K562 (cell line): ENCODE results near the gene N4BP2L1. TPM values are rescaled to one million over a fixed set of nuclear protein-coding genes. Genes with fewer than 3 reads are reported as not detected.

Experiments
- ATAC-seq: fragments of 200-7000 bp; cut with Tn5 transposase; 3 replicates; pipeline ENCODE4 v1.9.1; 2020; ENCODE audit warnings: moderate library complexity
- BruUV-seq: library from RNA; stranded (reverse); fragments of 400-500 nt; replicated peaks from 2 replicates; lab custom pipeline; 2021; lab: Mats Ljungman, UMichigan
- CTCF ChIA-PET: fragments of 300-600 bp; formaldehyde crosslinking; extraction: SDS; loops from one replicate; lab custom pipeline; 2021; ENCODE audit warnings: low intra/inter-chr PET ratio; lab: Yijun Ruan, JAX
- POLR2A ChIA-PET: fragments of 300-600, 350-650 bp; sonication (Branson Sonifier 250); formaldehyde crosslinking; extraction: SDS; loops from one replicate; lab custom pipeline; 2021; ENCODE audit warnings: antibody characterized with exemption, inconsistent platforms; lab: Yijun Ruan, JAX
- DNase-seq, 4 experiments: peaks; one replicate each; pipeline versions ENCODE4 v3.0.0 to v3.0.0-alpha.2; 2011 to 2018; ENCODE audit warnings: low spot score in 3 of 4, mixed read lengths in 3 of 4; ENCODE audit errors: extremely low read depth in 1 of 4
- FAIRE-seq: peaks from 2 replicates; lab custom pipeline; 2011; peaks lifted over from hg19 to GRCh38; lab: Jason Lieb, UNC
- H2AFZ ChIP-seq: 2 replicates; pipeline ENCODE4 v1.6.0; 2011; ENCODE audit warnings: low read depth, low read length, control low read depth, inconsistent platforms
- H3K27ac ChIP-seq: fragments of 200-600 bp; 3 replicates; pipeline ENCODE4 v1.8.0; 2011; ENCODE audit warnings: low read depth, mild to moderate bottlenecking, control low read depth, inconsistent platforms, low read length, moderate library complexity, mixed read lengths; ENCODE audit errors: extremely low read depth
- H3K27me3 ChIP-seq, 2 experiments: fragments of 300-600 bp in 1 of 2; 2 replicates in 1 of 2; 3 replicates in 1 of 2; pipeline versions ENCODE4 v1.6.0 to v1.8.0; 2011; ENCODE audit warnings: inconsistent platforms in 2 of 2, low read length in 2 of 2, mild to moderate bottlenecking in 1 of 2, mixed read lengths in 1 of 2, moderate library complexity in 1 of 2; ENCODE audit not compliant: control insufficient read depth in 2 of 2, insufficient read depth in 2 of 2
- H3K36me3 ChIP-seq: fragments of 300-600 bp; 3 replicates; pipeline ENCODE4 v1.8.0; 2011; ENCODE audit warnings: mild to moderate bottlenecking, low read length, inconsistent platforms; ENCODE audit not compliant: control insufficient read depth, insufficient read depth
- H3K4me1 ChIP-seq, 2 experiments: fragments of 200-600 bp in 1 of 2; replicated peaks in 1 of 2; 2 replicates in 1 of 2; 3 replicates in 1 of 2; pipeline versions ENCODE4 v1.5.1 to v1.8.0; 2011; ENCODE audit warnings: inconsistent platforms in 2 of 2, low read length in 2 of 2, mild to moderate bottlenecking in 1 of 2, mixed read lengths in 1 of 2, moderate library complexity in 1 of 2; ENCODE audit not compliant: control insufficient read depth in 2 of 2, insufficient read depth in 2 of 2
- H3K4me2 ChIP-seq: 2 replicates; pipeline ENCODE4 v1.6.1; 2011; ENCODE audit warnings: low read length, control low read depth, inconsistent platforms, mixed read lengths; ENCODE audit not compliant: insufficient read depth
- H3K4me3 ChIP-seq: fragments of 200-600 bp; sonication (generic), shearing (Covaris generic); 2 replicates; pipeline ENCODE4 v1.5.1; 2016; ENCODE audit warnings: control low read depth, inconsistent platforms
- H3K79me2 ChIP-seq: fragments of 200-600 bp; 3 replicates; pipeline ENCODE4 v1.8.0; 2011; ENCODE audit warnings: low read length, inconsistent platforms; ENCODE audit not compliant: control insufficient read depth, insufficient read depth
- H3K9ac ChIP-seq, 2 experiments: 2 replicates each; pipeline versions ENCODE4 v1.6.0 to v1.6.1; 2011; ENCODE audit warnings: low read depth in 2 of 2, low read length in 2 of 2, control low read depth in 1 of 2, inconsistent platforms in 1 of 2, mild to moderate bottlenecking in 1 of 2, mixed read lengths in 1 of 2; ENCODE audit not compliant: insufficient read depth in 1 of 2
- H3K9me1 ChIP-seq: one replicate; pipeline ENCODE4 v1.6.0; 2011; ENCODE audit warnings: inconsistent platforms, mild to moderate bottlenecking, low read length, moderate library complexity; ENCODE audit not compliant: control insufficient read depth, insufficient read depth
- H3K9me3 ChIP-seq: replicated peaks from 2 replicates; pipeline ENCODE4 v1.5.1; 2011; ENCODE audit warnings: low read depth, low read length, inconsistent platforms; ENCODE audit not compliant: control insufficient read depth, insufficient read depth
- H4K20me1 ChIP-seq: replicated peaks from 2 replicates; pipeline ENCODE4 v1.6.1; 2011; ENCODE audit warnings: low read length, inconsistent platforms, mixed read lengths; ENCODE audit not compliant: control insufficient read depth, insufficient read depth
- MEIS2 ChIP-seq: fragments of 450-650 bp; IDR thresholded peaks from 2 replicates; pipeline ENCODE4 v1.6.1; 2014; ENCODE audit warnings: mild to moderate bottlenecking; ENCODE audit not compliant: partially characterized antibody
- ZNF197 ChIP-seq: fragments of 200-800 bp; sonication (Bioruptor generic); IDR thresholded peaks from 2 replicates; pipeline ENCODE4 v1.6.1; 2016; ENCODE audit warnings: low read depth, missing genetic modification characterization, missing compliant biosample characterization
- WGBS: fragments of 100-300 bp; shearing (Covaris generic); methylation state at CpG from one replicate; pipeline ENCODE4 v1.1.6; 2016; ENCODE audit warnings: low coverage, mixed read lengths; ENCODE audit not compliant: insufficient coverage; ENCODE audit errors: missing lambda C conversion rate; 5-methylcytosine and 5-hydroxymethylcytosine counted together
- in situ Hi-C: fragments of 300-500 bp; cut with MboI; formaldehyde crosslinking; loops from 4 replicates; pipeline ENCODE4 v1.15.0; 2018; ENCODE audit warnings: inconsistent platforms, mixed read lengths
- intact Hi-C: fragments of 100-400 bp; cut with micrococcal nuclease; formaldehyde crosslinking; loops from 2 replicates; pipeline ENCODE4 v1.14.2; 2022
- polyA plus RNA-seq, 8 experiments: library from polyadenylated mRNA; depleted of rRNA in 4 of 8; stranded (reverse) in 5 of 8; unstranded in 3 of 8; fragments of >200 nt; fragmentation: Nextera tagmentation in 2 of 8; fragmentation: Illumina TruSeq in 1 of 8; extraction: Ambion mirVana in 2 of 8; extraction: Trizol in 1 of 8; gene quantifications; 2 replicates each; pipeline versions ENCODE4 v1.2.1 to v1.2.3, GENCODE V29; 2011 to 2014; ENCODE audit warnings: inconsistent platforms in 1 of 8, missing spikeins in 1 of 8
- total RNA-seq, 7 experiments: library from RNA; depleted of rRNA in 6 of 7; stranded (reverse); fragments of >200 nt in 6 of 7; fragmentation: Illumina TruSeq in 2 of 7; extraction: Trizol in 2 of 7; gene quantifications; 2 replicates each; pipeline versions ENCODE4 v1.2.1 to v1.2.3, GENCODE V29; 2011 to 2021; ENCODE audit warnings: low replicate concordance in 1 of 7
- TF ChIP-seq, protein P1 (sequence below), 2 experiments: IDR thresholded peaks in 1 of 2; conservative IDR thresholded peaks in 1 of 2; 2 replicates each; pipeline ENCODE4 v1.6.1; 2016; ENCODE audit warnings: low read depth in 2 of 2, mild to moderate bottlenecking in 1 of 2, missing compliant biosample characterization in 1 of 2, missing genetic modification characterization in 1 of 2, moderate library complexity in 1 of 2
- TF ChIP-seq, protein P2 (sequence below): fragments of 250-450 bp; sonication (Bioruptor Pico); IDR thresholded peaks from 2 replicates; pipeline ENCODE4 v1.5.1; 2021; ENCODE audit warnings: mild to moderate bottlenecking
- TF ChIP-seq, protein P3 (sequence below): sonication (generic); formaldehyde crosslinking; IDR thresholded peaks from 2 replicates; pipeline ENCODE4 v1.8.0; 2022; ENCODE audit warnings: mild to moderate bottlenecking, missing genetic modification reagents
- TF ChIP-seq, protein P4 (sequence below): fragments of 450-650 bp; formaldehyde crosslinking; IDR thresholded peaks from 2 replicates; pipeline ENCODE4 v1.4.0; 2020; ENCODE audit warnings: mild to moderate bottlenecking
- TF ChIP-seq, protein P5 (sequence below): fragments of 450-650 bp; IDR thresholded peaks from 2 replicates; pipeline ENCODE4 v1.6.1; 2016

The N4BP2L1 gene
- total and polyA plus RNA-seq, 9 of the 15 experiments (the other 6 are each of a cell fraction or from before 2014, with no cell fraction given), result 0.06 to 0.33 (median 0.15) TPM; not detected in 1

DNA sequence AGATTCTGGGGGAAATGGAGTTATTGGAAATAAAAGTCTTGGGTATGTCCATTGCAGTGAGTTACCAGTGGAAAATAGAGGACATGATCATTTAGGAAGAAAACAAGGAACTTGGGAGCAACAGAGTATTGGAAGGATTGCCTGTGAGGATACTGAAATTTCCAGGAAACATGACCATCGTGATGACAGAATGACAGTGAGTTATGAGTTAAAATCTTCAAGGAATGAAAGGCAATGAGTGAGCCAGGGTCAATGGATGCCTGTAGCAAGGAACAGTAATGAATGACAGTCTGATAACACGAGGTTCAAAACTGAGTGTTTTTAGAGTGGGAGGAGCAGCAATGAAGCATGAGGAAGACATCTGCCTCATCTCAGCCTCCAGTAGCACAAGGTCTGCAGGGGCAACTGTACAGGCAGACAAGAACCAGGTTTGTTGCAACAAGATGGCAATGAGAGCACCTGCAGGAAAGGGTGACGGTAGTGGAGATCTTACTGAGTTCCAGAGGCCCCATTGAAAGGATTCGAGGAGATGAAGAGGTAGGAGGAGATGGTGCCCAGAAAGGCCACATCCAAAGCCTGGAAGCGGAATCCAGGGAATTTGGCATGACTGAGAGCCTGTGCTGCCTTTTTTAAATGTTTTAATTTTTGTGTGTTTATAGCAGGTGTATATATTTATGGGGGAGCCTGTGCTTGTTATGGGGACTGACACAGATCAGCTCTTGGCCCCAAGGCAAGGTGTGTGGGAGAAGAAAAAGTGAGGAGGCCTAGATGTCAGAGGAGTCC is 43.9 kb downstream of the N4BP2L1 start:
- no peak for ATAC-seq
- no peaks in the 10 kb centered on the region for H3K79me2 ChIP-seq
- BruUV-seq, result no TSS peak
- peaks cover 31% of the 10 kb centered on the region; the same call in 2 of the 3 replicates for H3K36me3 ChIP-seq
- ChIA-PET POLR2A (no interaction called here), CTCF (no interaction called here)
- FAIRE-seq, result no peak
- H3K9ac ChIP-seq, result no peak overlapping the region
- H3K4me1 ChIP-seq, result no peaks in the 10 kb centered on the region
- DNase-seq, result no peak
- no peaks in the 10 kb centered on the region for H4K20me1 ChIP-seq
- no peak overlapping the region for H3K27ac ChIP-seq
- in situ Hi-C loops (no loop called here), intact Hi-C loops (no loop called here)
- no peak overlapping the region for H2AFZ ChIP-seq
- H3K4me2 ChIP-seq, result no peak overlapping the region
- H3K9me3 ChIP-seq, result no peaks in the 10 kb centered on the region
- 58% methylated on average over 5 of the region's 5 CpGs for WGBS
- H3K27me3 ChIP-seq, result no peaks in the 10 kb centered on the region
- TF ChIP-seq, protein P1, sequence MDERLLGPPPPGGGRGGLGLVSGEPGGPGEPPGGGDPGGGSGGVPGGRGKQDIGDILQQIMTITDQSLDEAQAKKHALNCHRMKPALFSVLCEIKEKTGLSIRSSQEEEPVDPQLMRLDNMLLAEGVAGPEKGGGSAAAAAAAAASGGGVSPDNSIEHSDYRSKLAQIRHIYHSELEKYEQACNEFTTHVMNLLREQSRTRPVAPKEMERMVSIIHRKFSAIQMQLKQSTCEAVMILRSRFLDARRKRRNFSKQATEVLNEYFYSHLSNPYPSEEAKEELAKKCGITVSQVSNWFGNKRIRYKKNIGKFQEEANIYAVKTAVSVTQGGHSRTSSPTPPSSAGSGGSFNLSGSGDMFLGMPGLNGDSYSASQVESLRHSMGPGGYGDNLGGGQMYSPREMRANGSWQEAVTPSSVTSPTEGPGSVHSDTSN (CRISPR knock-in tag; IDR thresholded peaks at IDR 0.05; ENCODE audit: low read depth), result no peak
- TF ChIP-seq, protein P1 (tag; conservative IDR thresholded peaks at IDR 0.05; ENCODE audit: low read depth), result peak; percentile 52
- TF ChIP-seq, protein P2, sequence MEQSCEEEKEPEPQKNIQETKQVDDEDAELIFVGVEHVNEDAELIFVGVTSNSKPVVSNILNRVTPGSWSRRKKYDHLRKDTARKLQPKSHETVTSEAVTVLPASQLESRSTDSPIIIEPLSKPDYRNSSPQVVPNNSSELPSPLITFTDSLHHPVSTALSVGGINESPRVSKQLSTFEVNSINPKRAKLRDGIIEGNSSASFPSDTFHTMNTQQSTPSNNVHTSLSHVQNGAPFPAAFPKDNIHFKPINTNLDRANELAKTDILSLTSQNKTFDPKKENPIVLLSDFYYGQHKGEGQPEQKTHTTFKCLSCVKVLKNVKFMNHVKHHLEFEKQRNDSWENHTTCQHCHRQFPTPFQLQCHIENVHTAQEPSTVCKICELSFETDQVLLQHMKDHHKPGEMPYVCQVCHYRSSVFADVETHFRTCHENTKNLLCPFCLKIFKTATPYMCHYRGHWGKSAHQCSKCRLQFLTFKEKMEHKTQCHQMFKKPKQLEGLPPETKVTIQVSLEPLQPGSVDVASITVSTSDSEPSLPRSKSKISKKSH (CRISPR knock-in tag), result no peak
- TF ChIP-seq, protein P3, sequence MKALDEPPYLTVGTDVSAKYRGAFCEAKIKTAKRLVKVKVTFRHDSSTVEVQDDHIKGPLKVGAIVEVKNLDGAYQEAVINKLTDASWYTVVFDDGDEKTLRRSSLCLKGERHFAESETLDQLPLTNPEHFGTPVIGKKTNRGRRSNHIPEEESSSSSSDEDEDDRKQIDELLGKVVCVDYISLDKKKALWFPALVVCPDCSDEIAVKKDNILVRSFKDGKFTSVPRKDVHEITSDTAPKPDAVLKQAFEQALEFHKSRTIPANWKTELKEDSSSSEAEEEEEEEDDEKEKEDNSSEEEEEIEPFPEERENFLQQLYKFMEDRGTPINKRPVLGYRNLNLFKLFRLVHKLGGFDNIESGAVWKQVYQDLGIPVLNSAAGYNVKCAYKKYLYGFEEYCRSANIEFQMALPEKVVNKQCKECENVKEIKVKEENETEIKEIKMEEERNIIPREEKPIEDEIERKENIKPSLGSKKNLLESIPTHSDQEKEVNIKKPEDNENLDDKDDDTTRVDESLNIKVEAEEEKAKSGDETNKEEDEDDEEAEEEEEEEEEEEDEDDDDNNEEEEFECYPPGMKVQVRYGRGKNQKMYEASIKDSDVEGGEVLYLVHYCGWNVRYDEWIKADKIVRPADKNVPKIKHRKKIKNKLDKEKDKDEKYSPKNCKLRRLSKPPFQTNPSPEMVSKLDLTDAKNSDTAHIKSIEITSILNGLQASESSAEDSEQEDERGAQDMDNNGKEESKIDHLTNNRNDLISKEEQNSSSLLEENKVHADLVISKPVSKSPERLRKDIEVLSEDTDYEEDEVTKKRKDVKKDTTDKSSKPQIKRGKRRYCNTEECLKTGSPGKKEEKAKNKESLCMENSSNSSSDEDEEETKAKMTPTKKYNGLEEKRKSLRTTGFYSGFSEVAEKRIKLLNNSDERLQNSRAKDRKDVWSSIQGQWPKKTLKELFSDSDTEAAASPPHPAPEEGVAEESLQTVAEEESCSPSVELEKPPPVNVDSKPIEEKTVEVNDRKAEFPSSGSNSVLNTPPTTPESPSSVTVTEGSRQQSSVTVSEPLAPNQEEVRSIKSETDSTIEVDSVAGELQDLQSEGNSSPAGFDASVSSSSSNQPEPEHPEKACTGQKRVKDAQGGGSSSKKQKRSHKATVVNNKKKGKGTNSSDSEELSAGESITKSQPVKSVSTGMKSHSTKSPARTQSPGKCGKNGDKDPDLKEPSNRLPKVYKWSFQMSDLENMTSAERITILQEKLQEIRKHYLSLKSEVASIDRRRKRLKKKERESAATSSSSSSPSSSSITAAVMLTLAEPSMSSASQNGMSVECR, result no peak
- TF ChIP-seq, protein P4, sequence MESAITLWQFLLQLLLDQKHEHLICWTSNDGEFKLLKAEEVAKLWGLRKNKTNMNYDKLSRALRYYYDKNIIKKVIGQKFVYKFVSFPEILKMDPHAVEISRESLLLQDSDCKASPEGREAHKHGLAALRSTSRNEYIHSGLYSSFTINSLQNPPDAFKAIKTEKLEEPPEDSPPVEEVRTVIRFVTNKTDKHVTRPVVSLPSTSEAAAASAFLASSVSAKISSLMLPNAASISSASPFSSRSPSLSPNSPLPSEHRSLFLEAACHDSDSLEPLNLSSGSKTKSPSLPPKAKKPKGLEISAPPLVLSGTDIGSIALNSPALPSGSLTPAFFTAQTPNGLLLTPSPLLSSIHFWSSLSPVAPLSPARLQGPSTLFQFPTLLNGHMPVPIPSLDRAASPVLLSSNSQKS (CRISPR knock-in tag), result no peak
- TF ChIP-seq, protein P5, sequence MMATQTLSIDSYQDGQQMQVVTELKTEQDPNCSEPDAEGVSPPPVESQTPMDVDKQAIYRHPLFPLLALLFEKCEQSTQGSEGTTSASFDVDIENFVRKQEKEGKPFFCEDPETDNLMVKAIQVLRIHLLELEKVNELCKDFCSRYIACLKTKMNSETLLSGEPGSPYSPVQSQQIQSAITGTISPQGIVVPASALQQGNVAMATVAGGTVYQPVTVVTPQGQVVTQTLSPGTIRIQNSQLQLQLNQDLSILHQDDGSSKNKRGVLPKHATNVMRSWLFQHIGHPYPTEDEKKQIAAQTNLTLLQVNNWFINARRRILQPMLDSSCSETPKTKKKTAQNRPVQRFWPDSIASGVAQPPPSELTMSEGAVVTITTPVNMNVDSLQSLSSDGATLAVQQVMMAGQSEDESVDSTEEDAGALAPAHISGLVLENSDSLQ, result peak; percentile 27; the same call in 1 of the 2 replicates
- TF ChIP-seq MEIS2 (peak; percentile 55), ZNF197 (CRISPR knock-in tag) (no peak)
- no peaks in the 10 kb centered on the region for H3K9me1 ChIP-seq
- H3K4me3 ChIP-seq, result no peak overlapping the region
